Ishikawa (cell line): ENCODE measurements around the gene FBLN5.

Experiments
- CEBPB ChIP-seq: IDR thresholded peaks from 2 replicates; pipeline ENCODE4 v1.6.1; 2012
- CREB1 ChIP-seq: IDR thresholded peaks from 2 replicates; pipeline ENCODE4 v1.6.1; 2012; ENCODE audit warnings: low read depth
- EGR1 ChIP-seq: IDR thresholded peaks from 2 replicates; pipeline ENCODE4 v1.6.1; 2012
- EP300 ChIP-seq: IDR thresholded peaks from 2 replicates; pipeline ENCODE4 v1.6.1; 2012; ENCODE audit warnings: borderline replicate concordance
- FOXM1 ChIP-seq: IDR thresholded peaks from 2 replicates; pipeline ENCODE4 v1.6.1; 2012; ENCODE audit warnings: low read depth, borderline replicate concordance
- NFIC ChIP-seq: IDR thresholded peaks from 2 replicates; pipeline ENCODE4 v1.6.1; 2012
- RAD21 ChIP-seq: IDR thresholded peaks from 2 replicates; pipeline ENCODE4 v1.6.1; 2012; ENCODE audit warnings: low read depth
- TAF1 ChIP-seq: IDR thresholded peaks from 2 replicates; pipeline ENCODE4 v1.6.1; 2012; ENCODE audit warnings: low read depth, mild to moderate bottlenecking
- TCF12 ChIP-seq: IDR thresholded peaks from 2 replicates; pipeline ENCODE4 v1.6.1; 2012; ENCODE audit warnings: low read depth
- TEAD4 ChIP-seq: IDR thresholded peaks from 2 replicates; pipeline ENCODE4 v1.6.1; 2012
- USF1 ChIP-seq: IDR thresholded peaks from 2 replicates; pipeline ENCODE4 v1.6.1; 2012
- YY1 ChIP-seq: IDR thresholded peaks from 2 replicates; pipeline ENCODE4 v1.6.1; 2012; ENCODE audit warnings: low read depth
- ZBTB7A ChIP-seq: IDR thresholded peaks from 2 replicates; pipeline ENCODE4 v1.6.1; 2012; ENCODE audit warnings: low read depth
- TF ChIP-seq, protein P1 (sequence below): IDR thresholded peaks from 2 replicates; pipeline ENCODE4 v1.6.1; 2012
- TF ChIP-seq, protein P2 (sequence below): IDR thresholded peaks from 2 replicates; pipeline ENCODE4 v1.6.1; 2012; ENCODE audit warnings: low read depth, mild to moderate bottlenecking

FBLN5 gene

GRCh38 chr14:91835920-91836843, 111.3 kb downstream of the FBLN5 start:
- no peak for TF ChIP-seq CEBPB
- TF ChIP-seq EGR1 = peak; percentile 71; the same call in 1 of the 2 replicates
- TF ChIP-seq, protein P1, sequence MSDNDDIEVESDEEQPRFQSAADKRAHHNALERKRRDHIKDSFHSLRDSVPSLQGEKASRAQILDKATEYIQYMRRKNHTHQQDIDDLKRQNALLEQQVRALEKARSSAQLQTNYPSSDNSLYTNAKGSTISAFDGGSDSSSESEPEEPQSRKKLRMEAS = no peak
- TF ChIP-seq RAD21 = peak; percentile 2; the same call in 1 of the 2 replicates
- TF ChIP-seq TEAD4 = no peak
- TF ChIP-seq TAF1 = 0 out of 2 replicates have a peak, but pooled peaks have one; percentile 47
- no peak for TF ChIP-seq USF1
- no peak for TF ChIP-seq YY1
- TF ChIP-seq, protein P2, sequence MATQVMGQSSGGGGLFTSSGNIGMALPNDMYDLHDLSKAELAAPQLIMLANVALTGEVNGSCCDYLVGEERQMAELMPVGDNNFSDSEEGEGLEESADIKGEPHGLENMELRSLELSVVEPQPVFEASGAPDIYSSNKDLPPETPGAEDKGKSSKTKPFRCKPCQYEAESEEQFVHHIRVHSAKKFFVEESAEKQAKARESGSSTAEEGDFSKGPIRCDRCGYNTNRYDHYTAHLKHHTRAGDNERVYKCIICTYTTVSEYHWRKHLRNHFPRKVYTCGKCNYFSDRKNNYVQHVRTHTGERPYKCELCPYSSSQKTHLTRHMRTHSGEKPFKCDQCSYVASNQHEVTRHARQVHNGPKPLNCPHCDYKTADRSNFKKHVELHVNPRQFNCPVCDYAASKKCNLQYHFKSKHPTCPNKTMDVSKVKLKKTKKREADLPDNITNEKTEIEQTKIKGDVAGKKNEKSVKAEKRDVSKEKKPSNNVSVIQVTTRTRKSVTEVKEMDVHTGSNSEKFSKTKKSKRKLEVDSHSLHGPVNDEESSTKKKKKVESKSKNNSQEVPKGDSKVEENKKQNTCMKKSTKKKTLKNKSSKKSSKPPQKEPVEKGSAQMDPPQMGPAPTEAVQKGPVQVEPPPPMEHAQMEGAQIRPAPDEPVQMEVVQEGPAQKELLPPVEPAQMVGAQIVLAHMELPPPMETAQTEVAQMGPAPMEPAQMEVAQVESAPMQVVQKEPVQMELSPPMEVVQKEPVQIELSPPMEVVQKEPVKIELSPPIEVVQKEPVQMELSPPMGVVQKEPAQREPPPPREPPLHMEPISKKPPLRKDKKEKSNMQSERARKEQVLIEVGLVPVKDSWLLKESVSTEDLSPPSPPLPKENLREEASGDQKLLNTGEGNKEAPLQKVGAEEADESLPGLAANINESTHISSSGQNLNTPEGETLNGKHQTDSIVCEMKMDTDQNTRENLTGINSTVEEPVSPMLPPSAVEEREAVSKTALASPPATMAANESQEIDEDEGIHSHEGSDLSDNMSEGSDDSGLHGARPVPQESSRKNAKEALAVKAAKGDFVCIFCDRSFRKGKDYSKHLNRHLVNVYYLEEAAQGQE = no peak
- TF ChIP-seq NFIC = no peak
- TF ChIP-seq FOXM1 = no peak
- TF ChIP-seq EP300 = no peak
- TF ChIP-seq TCF12 = no peak; the same call in 1 of the 2 replicates
- no peak for TF ChIP-seq CREB1
- peak; percentile 49; the same call in 1 of the 2 replicates for TF ChIP-seq ZBTB7A

DNA sequence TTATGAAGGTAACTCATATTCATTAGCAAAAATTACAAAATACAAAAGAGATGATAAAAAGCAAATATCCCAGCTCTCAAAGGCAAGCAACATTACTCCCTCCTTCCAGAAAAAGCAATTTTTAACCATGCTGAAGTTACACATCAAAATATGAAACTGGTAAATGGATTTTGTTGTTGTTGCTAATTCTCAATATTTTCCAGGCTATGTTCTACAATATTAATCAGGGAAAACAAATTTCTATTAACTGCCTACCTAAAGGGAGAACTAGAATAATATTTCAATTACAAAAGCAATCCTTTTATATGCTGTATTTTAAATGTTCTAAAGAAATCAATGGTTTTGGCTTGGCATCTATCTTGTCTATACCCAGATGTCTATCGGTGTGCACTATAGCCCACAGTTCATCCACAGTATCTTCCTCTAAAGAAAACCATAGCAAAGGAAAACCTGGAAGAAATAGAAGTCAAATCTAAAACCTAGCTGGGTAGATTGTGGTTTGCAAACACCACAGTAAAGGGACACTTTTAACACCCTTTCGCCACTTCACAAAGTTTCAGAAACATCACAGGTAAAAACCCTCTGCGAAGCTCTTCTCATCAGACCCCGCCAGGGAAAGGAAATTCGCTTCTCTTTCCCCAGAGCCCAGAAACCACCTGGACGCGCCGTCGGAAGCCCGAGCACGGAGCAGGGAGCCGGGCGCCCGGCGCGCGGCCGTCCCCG, 112.1 kb downstream of the FBLN5 start:
- TF ChIP-seq NFIC = no peak
- no peak for TF ChIP-seq TAF1
- no peak for TF ChIP-seq ZBTB7A

DNA sequence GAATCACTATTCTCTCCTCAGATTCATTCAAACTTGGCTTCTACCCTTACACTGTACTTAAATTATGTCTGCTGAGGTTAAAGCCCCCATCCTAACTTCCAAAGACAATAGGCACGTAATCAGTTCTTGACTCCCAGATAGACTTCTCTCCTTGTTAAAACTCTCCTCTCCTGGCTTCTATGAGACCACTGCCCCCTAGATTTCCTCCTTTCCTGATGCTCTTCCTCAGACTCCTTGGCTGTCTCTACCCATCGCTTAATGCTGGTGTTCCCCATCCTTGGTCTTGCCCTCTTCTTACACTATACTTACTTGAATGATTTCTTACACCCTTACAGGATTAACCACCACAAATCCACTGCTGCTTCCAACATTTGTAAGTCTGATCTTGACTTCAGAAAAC, 112.9 kb downstream of the FBLN5 start:
- TF ChIP-seq EP300 = no peak

- TF ChIP-seq, protein P1 = no peak
- TF ChIP-seq RAD21 (no peak), TEAD4 (no peak), ZBTB7A (no peak), CEBPB (no peak), CREB1 (no peak), TAF1 (no peak)
- TF ChIP-seq, protein P2 = no peak
Measured at GRCh38 chr14:91831337-91831736, 116.2 kb downstream of the FBLN5 start.

- no peak for TF ChIP-seq USF1
- peak; percentile 48; the same call in 1 of the 2 replicates for TF ChIP-seq NFIC
- no peak for TF ChIP-seq TCF12
- no peak for TF ChIP-seq TEAD4
- no peak for TF ChIP-seq EGR1
- no peak for TF ChIP-seq ZBTB7A
- TF ChIP-seq YY1 = no peak
- TF ChIP-seq, protein P2 = no peak
Measured at GRCh38 chr14:91830777-91831176, 116.7 kb downstream of the FBLN5 start.
